Parathyroid adenoma (tissue), 2 donors: ENCODE data around the gene GSG1L2.

Experiments
- H2AFZ ChIP-seq: fragments of 300-600 bp; sonication (generic); one replicate; pipeline ENCODE4 v1.7.0; 2017; ENCODE audit warnings: antibody characterized with exemption, mild to moderate bottlenecking
- H3K27ac ChIP-seq: fragments of 300-600 bp; sonication (generic); one replicate; pipeline ENCODE4 v1.7.0; 2017
- H3K27me3 ChIP-seq: fragments of 300-600 bp; sonication (generic); one replicate; pipeline ENCODE4 v1.7.0; 2017; ENCODE audit warnings: low read length; ENCODE audit not compliant: control insufficient read depth, insufficient read depth
- H3K36me3 ChIP-seq: fragments of 300-600 bp; sonication (generic); one replicate; pipeline ENCODE4 v1.7.0; 2017; ENCODE audit warnings: low read length; ENCODE audit not compliant: control insufficient read depth, insufficient read depth
- H3K4me1 ChIP-seq: fragments of 300-600 bp; sonication (generic); one replicate; pipeline ENCODE4 v1.7.0; 2017; ENCODE audit warnings: control low read depth
- H3K4me2 ChIP-seq: fragments of 300-600 bp; sonication (generic); one replicate; pipeline ENCODE4 v1.7.0; 2017; ENCODE audit warnings: low read length
- H3K4me3 ChIP-seq: fragments of 300-600 bp; sonication (generic); one replicate; pipeline ENCODE4 v1.7.0; 2017; ENCODE audit warnings: low read depth, low read length
- H3K79me2 ChIP-seq: fragments of 300-600 bp; sonication (generic); one replicate; pipeline ENCODE4 v1.7.0; 2017; ENCODE audit warnings: control low read depth
- H3K9ac ChIP-seq: fragments of 300-600 bp; sonication (generic); one replicate; pipeline ENCODE4 v1.7.0; 2017; ENCODE audit warnings: mild to moderate bottlenecking
- H3K9me3 ChIP-seq: fragments of 300-600 bp; sonication (generic); one replicate; pipeline ENCODE4 v1.7.0; 2017; ENCODE audit warnings: low read length; ENCODE audit not compliant: control insufficient read depth
- CTCF ChIP-seq: fragments of 300-600 bp; sonication (generic); IDR thresholded peaks from one replicate; pipeline ENCODE4 v1.7.0; 2017; ENCODE audit warnings: antibody characterized with exemption, mild to moderate bottlenecking
- donor health status: primary hyperparathyroidism.

GSG1L2 gene

GRCh38 chr17:9814337-9814945 is 7.4 kb downstream of the GSG1L2 start:
- Histone ChIP-seq H3K4me1 (no peaks in the 10 kb centered on the region), H3K9me3 (no peaks in the 10 kb centered on the region), H3K79me2 (no peaks in the 10 kb centered on the region), H3K27ac (no peak overlapping the region), H3K4me3 (no peak overlapping the region), H3K9ac (no peak overlapping the region), H2AFZ (no peak overlapping the region), H3K4me2 (no peak overlapping the region), H3K27me3 (no peaks in the 10 kb centered on the region), H3K36me3 (no peaks in the 10 kb centered on the region)
- no peak for TF ChIP-seq CTCF

- Histone ChIP-seq H3K9me3 (no peaks in the 10 kb centered on the region), H3K9ac (no peak overlapping the region), H3K27ac (no peak overlapping the region), H3K4me2 (no peak overlapping the region), H3K4me1 (no peaks in the 10 kb centered on the region), H2AFZ (no peak overlapping the region), H3K79me2 (no peaks in the 10 kb centered on the region), H3K36me3 (no peaks in the 10 kb centered on the region), H3K27me3 (no peaks in the 10 kb centered on the region), H3K4me3 (no peak overlapping the region)
- no peak for TF ChIP-seq CTCF
Measured at GRCh38 chr17:9813166-9813565, 8.7 kb downstream of the GSG1L2 start.

GRCh38 chr17:9811537-9811936 is 10.3 kb downstream of the GSG1L2 start:
- Histone ChIP-seq H3K79me2 (no peaks in the 10 kb centered on the region), H3K27me3 (no peaks in the 10 kb centered on the region), H3K36me3 (no peaks in the 10 kb centered on the region), H2AFZ (no peak overlapping the region), H3K9me3 (no peaks in the 10 kb centered on the region), H3K9ac (no peak overlapping the region), H3K4me1 (no peaks in the 10 kb centered on the region), H3K4me3 (no peak overlapping the region), H3K4me2 (no peak overlapping the region), H3K27ac (no peak overlapping the region)
- TF ChIP-seq CTCF = no peak

GRCh38 chr17:9811086-9811485 is 10.8 kb downstream of the GSG1L2 start:
- Histone ChIP-seq H3K27me3 (no peaks in the 10 kb centered on the region), H3K9me3 (no peaks in the 10 kb centered on the region), H3K9ac (no peak overlapping the region), H3K27ac (no peak overlapping the region), H3K36me3 (no peaks in the 10 kb centered on the region), H3K4me1 (no peaks in the 10 kb centered on the region), H3K79me2 (no peaks in the 10 kb centered on the region), H3K4me3 (no peak overlapping the region), H3K4me2 (no peak overlapping the region), H2AFZ (no peak overlapping the region)
- TF ChIP-seq CTCF = no peak
